Measurements from ENCODE around the gene CENPX. TPM values are rescaled to one million over a fixed set of nuclear protein-coding genes. Genes with fewer than 3 reads are reported as not detected.

Gene CENPX
- total RNA-seq, 1 experiment from 2014 or later, result 162 TPM

DNA sequence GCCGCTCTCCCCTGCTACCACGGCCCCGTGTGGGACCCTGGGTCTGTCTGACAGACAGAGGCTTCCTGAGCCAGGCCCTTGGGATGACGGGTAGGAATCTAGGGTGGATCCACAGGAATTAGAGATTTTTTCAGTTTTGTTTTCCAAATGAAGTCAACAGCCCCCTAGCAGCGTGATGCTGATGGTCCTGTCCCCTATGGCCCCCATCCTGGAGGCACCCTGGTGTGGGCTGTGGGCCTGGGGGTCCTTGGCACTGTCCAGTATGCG lies 15.5 kb downstream of the CENPX start:
- DNase-seq (ENCODE audit: low read depth), result no peak
- in situ Hi-C loops (cut with HindIII; ENCODE audit: low pct_unique_long_range_greater_than_20kb, low sequenced_read_pairs), result no loop called here

DNA sequence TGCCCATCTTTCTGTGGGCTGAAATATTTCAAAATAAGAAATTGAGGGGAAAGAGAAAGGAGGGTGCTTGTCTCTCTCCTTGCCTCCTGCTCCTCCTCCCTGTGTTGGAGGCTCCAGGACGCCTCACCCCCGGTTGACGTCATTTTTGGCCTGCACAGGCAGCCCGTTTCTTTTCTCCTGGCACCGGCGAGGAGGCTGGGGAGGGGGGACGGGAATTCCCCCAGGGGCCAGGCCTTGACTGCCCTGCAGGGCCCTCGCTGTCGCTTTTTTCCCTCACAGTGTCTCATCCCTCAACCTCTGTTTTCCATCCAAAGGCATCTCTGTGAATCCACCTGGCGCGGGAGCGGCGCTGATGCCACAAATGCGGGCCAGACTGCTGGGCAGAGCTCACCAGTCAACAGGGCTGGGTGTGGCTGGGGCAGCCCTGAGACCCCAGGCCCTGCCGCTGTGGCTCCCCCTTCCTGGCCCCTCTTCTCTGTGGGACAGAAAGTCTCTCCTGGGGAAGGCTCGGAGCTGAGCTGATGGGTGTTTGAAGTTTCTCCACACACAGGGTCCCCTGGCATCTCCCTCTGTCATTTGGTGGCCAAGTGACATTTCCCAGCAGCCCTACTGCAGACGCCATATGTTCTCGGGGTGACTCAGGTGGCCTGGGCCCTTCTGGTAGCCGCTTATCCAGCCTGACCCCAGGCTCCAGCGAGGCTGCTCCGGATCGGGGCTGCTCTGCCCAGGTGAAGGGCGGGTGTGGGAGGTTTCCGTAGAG lies 16.0 kb downstream of the CENPX start:
- no peak for DNase-seq (ENCODE audit: low read depth)
- in situ Hi-C loops (cut with HindIII; ENCODE audit: low pct_unique_long_range_greater_than_20kb, low sequenced_read_pairs), result no loop called here

DNA sequence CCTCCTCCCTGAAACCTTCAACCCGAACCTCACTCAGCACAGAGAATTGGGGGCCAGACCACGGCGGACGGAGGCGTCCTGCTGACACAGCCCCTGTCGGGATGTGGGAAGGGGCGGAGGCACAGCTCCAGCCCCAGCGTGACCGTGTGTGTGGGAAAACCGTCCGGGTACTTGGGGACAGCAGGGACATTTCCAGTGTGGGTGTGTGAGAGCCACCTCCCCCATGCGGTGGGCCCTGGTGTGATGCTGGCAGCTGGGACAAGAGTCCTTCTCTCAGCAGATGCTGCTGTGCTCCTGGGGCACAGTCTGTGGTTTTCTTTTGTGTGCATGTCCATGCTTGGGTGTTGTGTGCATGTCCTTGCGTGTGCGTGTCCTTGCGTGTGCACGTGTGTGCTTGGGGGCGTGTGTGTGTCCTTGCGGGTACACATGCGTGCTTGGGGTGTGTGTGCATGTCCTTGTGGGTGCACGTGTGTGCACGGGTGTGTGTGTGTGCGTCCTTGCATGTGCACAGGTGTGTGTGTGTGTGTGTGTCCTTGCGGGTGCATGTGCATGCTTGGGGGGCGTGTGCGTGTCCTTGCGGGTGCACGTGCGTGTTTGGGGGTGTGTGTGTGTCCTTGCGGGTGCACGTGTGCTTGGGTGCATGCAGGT lies 16.9 kb downstream of the CENPX start:
- no peak for DNase-seq (ENCODE audit: low read depth)
- in situ Hi-C loops (cut with HindIII; ENCODE audit: low pct_unique_long_range_greater_than_20kb, low sequenced_read_pairs), result no loop called here

DNA sequence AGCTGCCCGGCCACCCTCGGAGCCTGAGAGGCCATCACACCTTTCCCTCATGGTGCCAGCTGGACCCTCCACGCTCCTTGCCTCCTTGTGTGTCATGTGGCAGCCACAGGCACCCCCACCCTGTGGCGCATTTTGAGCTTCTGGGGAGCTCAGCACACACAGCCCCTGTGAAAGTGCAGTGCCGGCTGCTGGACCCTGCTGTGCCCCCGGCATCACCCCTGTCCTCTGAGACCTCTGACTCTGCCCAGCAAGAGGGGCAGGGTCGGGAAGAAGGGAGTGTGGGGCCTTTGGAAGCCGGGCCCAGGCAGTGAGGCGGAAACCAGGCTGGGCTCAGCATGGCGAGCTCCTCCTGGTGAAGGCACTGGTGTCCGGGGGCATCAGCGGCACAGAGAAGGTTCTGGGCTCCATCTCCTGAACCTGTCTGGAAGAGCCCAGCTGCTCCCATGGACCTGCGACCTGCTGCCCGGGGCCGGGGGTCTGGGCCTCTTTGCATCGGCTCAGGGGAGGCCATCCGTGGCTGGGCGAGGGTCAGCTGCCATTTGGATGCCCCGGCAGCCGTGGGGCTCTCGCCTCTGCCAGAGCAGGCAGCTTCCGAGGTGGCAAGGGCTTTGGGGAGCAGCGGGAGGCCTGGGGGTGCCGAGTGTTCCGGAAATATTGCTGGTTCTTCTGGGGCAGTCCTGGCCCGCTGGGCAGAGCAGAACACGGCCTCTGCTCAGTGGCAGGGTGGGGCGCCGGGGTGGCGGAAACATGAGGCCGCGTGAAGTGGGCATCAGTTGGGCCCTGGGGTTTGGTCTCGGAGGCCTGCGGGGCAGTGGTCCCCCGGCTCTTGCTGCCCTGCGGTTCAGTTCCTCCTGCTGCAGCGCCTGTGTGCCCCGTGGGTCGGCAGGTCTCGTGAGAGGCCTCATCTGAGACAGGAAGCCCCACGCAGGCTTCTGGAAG lies 17.9 kb downstream of the CENPX start:
- DNase-seq (ENCODE audit: low read depth), result no peak
- in situ Hi-C loops (cut with HindIII; ENCODE audit: low pct_unique_long_range_greater_than_20kb, low sequenced_read_pairs), result no loop called here

- in situ Hi-C loops (cut with HindIII; ENCODE audit: low pct_unique_long_range_greater_than_20kb, low sequenced_read_pairs), result no loop called here
- DNase-seq (ENCODE audit: low read depth), result peak; percentile 97
These were observed 19.0 kb downstream of the CENPX start for GRCh38 chr17:82003411-82004381.

DNA sequence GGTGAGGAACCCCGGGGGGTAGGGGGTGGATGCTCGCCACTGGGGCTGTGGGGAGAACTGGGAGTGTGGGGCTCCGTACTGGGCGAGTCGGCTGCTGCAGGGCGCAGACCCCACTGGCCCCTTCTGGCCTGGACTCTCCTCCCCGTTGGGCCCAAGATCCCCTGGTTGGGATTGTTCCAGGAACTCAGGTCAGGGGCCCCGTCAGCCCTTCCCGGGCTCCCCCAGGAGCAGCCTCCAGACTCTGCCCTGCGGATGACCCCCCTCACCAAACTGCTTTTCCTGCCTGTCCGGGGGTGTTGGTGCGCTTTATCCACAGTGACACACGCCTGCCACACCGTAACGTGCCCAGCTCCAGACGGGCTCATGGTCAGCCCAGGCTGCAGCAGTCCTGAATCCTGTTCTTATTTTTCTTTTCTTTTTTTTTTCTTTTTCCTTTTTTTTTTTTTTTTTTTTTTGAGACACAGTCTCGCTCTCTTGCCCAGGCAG lies 21.1 kb downstream of the CENPX start:
- in situ Hi-C loops (cut with HindIII; ENCODE audit: low pct_unique_long_range_greater_than_20kb, low sequenced_read_pairs), result no loop called here
- DNase-seq (ENCODE audit: low read depth), result no peak

- in situ Hi-C loops (cut with HindIII; ENCODE audit: low pct_unique_long_range_greater_than_20kb, low sequenced_read_pairs), result no loop called here
These were observed 21.7 kb downstream of the CENPX start for GRCh38 chr17:82000803-82001570.

DNA sequence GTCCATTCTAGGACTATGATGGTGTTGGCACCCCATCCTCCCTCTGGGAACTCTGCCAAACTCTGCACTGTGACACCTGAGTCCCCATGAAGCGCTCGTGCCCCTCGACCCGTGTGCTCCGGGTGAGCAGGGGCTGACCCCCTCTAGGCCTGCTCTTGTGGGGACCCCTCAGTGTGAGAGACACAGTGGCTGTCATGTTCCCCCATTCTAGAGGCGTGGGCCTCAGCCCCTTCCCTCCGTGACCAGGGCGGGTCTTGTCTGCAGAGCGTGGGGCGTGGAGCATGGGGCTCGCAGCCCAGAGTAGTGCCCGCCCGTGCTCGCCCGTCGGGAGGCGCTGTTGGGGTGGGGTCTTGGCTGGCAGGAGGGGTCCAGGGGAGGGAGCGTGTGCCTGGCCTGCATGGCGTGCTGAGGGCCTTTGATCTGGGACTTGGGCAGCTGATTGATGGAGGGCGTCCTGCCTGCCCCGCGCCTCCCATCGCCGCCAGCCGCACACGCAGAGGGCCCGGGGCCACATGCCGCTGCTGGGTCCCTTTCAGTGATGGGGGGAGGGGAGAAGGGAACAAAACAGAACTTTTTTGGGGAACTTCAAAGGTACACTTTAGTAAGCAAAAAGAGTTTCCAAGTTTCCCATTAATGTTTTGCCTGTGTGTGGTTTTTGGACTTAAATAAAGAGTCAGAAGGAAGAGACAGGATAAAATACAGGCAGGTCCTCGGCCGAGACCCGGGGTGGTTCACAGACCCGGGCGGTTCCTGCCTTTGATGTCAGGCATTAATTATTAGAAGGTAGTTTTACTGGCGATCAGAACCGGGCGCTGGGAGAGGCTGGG lies 22.5 kb downstream of the CENPX start:
- no peak for DNase-seq (ENCODE audit: low read depth)
- in situ Hi-C loops (cut with HindIII; ENCODE audit: low pct_unique_long_range_greater_than_20kb, low sequenced_read_pairs), result no loop called here

More at GRCh38 chr17:82000803-82001570, 21.7 kb downstream of the CENPX start:
- no peak for DNase-seq (ENCODE audit: low read depth)

DNA sequence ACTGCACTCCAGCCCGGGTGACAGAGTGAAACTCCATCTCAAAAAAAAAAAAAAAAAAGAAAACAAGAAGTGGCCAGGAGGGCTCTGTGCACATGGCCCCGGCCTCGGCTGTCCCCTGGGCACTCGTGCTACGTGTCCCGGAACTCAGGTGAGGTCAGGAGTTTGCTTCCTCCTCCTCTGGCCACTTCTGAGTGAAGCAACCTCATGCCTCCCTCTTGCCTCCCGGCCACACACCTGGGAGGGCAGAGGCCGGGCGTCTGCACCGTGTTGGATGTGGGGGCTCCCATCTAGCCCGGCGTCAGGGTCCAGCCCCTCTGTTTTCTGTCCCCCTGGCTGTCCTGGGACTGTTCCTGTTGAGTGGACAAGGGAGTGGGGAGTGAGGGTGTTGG lies 23.1 kb downstream of the CENPX start:
- DNase-seq (ENCODE audit: low read depth), result no peak
- in situ Hi-C loops (cut with HindIII; ENCODE audit: low pct_unique_long_range_greater_than_20kb, low sequenced_read_pairs), result no loop called here

DNA sequence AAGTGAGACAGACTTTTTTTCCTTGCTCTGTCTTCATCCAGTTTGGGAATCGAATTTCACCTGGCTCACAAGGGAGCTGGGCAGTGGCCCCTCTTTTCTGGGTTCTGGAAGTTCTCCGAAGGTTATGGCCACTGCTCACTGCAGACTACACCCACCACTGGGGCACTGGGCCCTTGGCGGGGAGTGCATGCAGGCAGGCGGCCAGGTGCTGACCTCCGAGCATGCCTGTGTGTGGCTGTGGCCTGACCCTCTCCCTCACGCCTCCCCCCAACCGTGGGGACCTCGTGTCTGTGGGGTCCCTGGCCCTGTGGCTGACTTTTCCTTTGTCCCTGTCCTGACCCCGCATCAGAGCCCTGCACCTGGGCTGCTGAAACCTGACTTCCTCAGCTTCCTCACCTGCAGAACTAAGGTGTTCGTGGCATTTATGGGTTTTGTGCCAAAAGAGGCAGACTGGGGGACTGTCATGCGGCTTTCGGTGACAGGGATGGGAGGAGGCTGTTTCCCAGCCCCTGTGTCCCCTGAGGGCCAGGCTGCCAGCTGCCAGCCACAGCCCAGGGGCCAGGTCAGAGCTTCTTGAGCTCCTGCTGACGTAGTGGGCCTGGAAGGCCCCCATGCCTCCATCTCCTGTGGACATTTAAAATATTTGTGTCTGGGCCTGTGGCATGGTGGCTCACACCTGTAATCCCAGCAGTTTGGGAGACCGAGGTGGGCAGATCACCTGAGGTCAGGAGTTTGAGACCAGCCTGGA lies 23.8 kb downstream of the CENPX start:
- no peak for DNase-seq (ENCODE audit: low read depth)
- in situ Hi-C loops (cut with HindIII; ENCODE audit: low pct_unique_long_range_greater_than_20kb, low sequenced_read_pairs), result no loop called here

- DNase-seq (ENCODE audit: low read depth), result no peak
- in situ Hi-C loops (cut with HindIII; ENCODE audit: low pct_unique_long_range_greater_than_20kb, low sequenced_read_pairs), result no loop called here
These were observed 24.5 kb downstream of the CENPX start for GRCh38 chr17:81998212-81998611.

GRCh38 chr17:81996757-81997441 lies 25.8 kb downstream of the CENPX start:
- no peak for DNase-seq (ENCODE audit: low read depth)
- in situ Hi-C loops (cut with HindIII; ENCODE audit: low pct_unique_long_range_greater_than_20kb, low sequenced_read_pairs), result no loop called here

DNA sequence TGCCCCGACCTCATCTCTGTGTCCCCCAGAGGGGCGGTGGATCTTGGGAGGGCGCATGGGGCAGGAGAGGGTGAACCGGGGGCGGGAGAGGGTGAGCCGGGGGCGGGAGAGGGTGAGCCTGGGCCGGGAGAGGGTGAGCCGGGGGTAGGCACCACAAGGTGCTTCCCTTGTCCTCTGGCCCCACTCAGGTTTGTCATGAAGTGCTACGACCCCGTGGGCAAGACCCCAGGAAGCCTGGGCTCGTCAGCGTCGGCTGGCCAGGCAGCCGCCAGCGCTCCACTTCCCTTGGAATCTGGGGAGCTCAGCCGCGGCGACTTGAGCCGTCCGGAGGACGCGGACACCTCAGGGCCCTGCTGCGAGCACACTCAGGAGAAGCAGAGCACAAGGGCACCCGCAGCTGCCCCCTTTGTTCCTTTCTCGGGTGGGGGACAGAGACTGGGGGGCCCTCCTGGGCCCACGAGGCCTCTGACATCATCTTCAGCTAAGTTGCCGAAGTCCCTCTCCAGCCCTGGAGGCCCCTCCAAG lies 26.4 kb downstream of the CENPX start:
- no peak for DNase-seq (ENCODE audit: low read depth)
- in situ Hi-C loops (cut with HindIII; ENCODE audit: low pct_unique_long_range_greater_than_20kb, low sequenced_read_pairs), result no loop called here

GRCh38 chr17:81995463-81996231 lies 27.0 kb downstream of the CENPX start:
- DNase-seq (ENCODE audit: low read depth), result no peak
- in situ Hi-C loops (cut with HindIII; ENCODE audit: low pct_unique_long_range_greater_than_20kb, low sequenced_read_pairs), result no loop called here
